Stomach (tissue), 4 donors: Measurements from ENCODE around the gene LSM5.

ENCODE experiments used
- POLR2AphosphoS5 ChIP-seq, 3 donors: sonication (generic); formaldehyde crosslinking; IDR thresholded peaks; one replicate each; pipeline ENCODE4 v1.6.1; 2016; ENCODE audit warnings: antibody characterized with exemption in 3 of 3
- TF ChIP-seq, protein P1 (sequence below), 7 experiments: fragments of 450-650 bp in 4 of 7; fragments of 200-600 bp in 3 of 7; sonication (generic) in 3 of 7; IDR thresholded peaks; one replicate each; pipeline ENCODE4 v1.5.1; 2016 to 2019; ENCODE audit warnings: antibody characterized with exemption in 7 of 7, control low read depth in 2 of 7, mild to moderate bottlenecking in 1 of 7

DNA sequence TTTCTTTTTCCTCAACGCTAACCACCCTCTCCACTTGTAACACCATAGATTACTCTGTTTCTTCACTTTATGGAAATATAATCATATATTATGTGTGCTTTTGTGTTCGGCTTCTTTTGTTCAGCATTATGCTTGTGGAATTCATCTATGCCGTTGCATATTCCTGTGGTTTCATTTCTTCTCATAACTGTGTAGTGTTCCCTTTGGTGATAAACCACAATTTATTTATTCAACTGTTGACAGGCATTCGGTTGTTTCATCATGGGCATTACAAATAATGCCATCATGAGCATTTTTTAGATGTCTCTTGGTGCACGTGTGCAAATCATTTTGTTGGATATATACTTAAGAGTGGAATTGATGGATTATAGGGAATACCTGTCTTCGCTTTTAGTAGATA is 17.2 kb upstream of the LSM5 start:
- no peak for TF ChIP-seq POLR2AphosphoS5 (IDR thresholded peaks at IDR 0.05)
- TF ChIP-seq, protein P1, sequence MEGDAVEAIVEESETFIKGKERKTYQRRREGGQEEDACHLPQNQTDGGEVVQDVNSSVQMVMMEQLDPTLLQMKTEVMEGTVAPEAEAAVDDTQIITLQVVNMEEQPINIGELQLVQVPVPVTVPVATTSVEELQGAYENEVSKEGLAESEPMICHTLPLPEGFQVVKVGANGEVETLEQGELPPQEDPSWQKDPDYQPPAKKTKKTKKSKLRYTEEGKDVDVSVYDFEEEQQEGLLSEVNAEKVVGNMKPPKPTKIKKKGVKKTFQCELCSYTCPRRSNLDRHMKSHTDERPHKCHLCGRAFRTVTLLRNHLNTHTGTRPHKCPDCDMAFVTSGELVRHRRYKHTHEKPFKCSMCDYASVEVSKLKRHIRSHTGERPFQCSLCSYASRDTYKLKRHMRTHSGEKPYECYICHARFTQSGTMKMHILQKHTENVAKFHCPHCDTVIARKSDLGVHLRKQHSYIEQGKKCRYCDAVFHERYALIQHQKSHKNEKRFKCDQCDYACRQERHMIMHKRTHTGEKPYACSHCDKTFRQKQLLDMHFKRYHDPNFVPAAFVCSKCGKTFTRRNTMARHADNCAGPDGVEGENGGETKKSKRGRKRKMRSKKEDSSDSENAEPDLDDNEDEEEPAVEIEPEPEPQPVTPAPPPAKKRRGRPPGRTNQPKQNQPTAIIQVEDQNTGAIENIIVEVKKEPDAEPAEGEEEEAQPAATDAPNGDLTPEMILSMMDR (IDR thresholded peaks at IDR 0.05): no peak
